Chondrocyte (in vitro differentiated cells): Measurements from ENCODE around the gene BMPER. TPM values are rescaled to one million over a fixed set of nuclear protein-coding genes. Genes with fewer than 3 reads are reported as not detected.

ENCODE experiments used
- DNase-seq: peaks from one replicate; pipeline ENCODE4 v3.0.0; 2021; ENCODE audit warnings: mixed read lengths, low spot score
- H3K27ac Mint-ChIP-seq: one replicate; pipeline ENCODE4 v1.8.0; 2021; ENCODE audit warnings: mild to moderate bottlenecking, moderate library complexity, mixed read lengths; ENCODE audit not compliant: unreplicated experiment
- H3K27me3 Mint-ChIP-seq: 2 replicates; pipeline ENCODE4 v1.8.0; 2021; ENCODE audit warnings: low read depth, mixed read lengths
- H3K36me3 Mint-ChIP-seq: 2 replicates; pipeline ENCODE4 v1.8.0; 2021; ENCODE audit warnings: low read depth, mixed read lengths
- H3K4me1 Mint-ChIP-seq: 2 replicates; pipeline ENCODE4 v1.8.0; 2021; ENCODE audit warnings: low read depth, mild to moderate bottlenecking, mixed read lengths
- H3K4me3 Mint-ChIP-seq: one replicate; pipeline ENCODE4 v1.8.0; 2021; ENCODE audit warnings: mild to moderate bottlenecking, moderate library complexity, mixed read lengths; ENCODE audit not compliant: unreplicated experiment
- H3K9me3 Mint-ChIP-seq: 2 replicates; pipeline ENCODE4 v1.8.0; 2021; ENCODE audit warnings: low read depth, mixed read lengths
- total RNA-seq: library from RNA; stranded (reverse); gene quantifications from 3 replicates; pipeline ENCODE4 v1.2.1, GENCODE V29; 2021
- TF ChIP-seq, protein P1 (sequence below): fragments of 200-600 bp; sonication (generic); IDR thresholded peaks from 2 replicates; pipeline ENCODE4 v1.5.0; 2021; ENCODE audit warnings: antibody characterized with exemption, mild to moderate bottlenecking, moderate library complexity

Gene BMPER
- total RNA-seq, 1 donor from 2014 or later, result 0.30 TPM

GRCh38 chr7:34160261-34160752, 255.0 kb downstream of the BMPER start:
- H3K27me3 Mint-ChIP-seq, result no peaks in the 10 kb centered on the region
- H3K9me3 Mint-ChIP-seq, result peaks cover 1% of the 10 kb centered on the region
- H3K27ac Mint-ChIP-seq, result no peak overlapping the region
- no peaks in the 10 kb centered on the region for H3K36me3 Mint-ChIP-seq
- TF ChIP-seq, protein P1, sequence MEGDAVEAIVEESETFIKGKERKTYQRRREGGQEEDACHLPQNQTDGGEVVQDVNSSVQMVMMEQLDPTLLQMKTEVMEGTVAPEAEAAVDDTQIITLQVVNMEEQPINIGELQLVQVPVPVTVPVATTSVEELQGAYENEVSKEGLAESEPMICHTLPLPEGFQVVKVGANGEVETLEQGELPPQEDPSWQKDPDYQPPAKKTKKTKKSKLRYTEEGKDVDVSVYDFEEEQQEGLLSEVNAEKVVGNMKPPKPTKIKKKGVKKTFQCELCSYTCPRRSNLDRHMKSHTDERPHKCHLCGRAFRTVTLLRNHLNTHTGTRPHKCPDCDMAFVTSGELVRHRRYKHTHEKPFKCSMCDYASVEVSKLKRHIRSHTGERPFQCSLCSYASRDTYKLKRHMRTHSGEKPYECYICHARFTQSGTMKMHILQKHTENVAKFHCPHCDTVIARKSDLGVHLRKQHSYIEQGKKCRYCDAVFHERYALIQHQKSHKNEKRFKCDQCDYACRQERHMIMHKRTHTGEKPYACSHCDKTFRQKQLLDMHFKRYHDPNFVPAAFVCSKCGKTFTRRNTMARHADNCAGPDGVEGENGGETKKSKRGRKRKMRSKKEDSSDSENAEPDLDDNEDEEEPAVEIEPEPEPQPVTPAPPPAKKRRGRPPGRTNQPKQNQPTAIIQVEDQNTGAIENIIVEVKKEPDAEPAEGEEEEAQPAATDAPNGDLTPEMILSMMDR, result no peak
- H3K4me1 Mint-ChIP-seq, result no peaks in the 10 kb centered on the region
- H3K4me3 Mint-ChIP-seq, result no peak overlapping the region
- no peak for DNase-seq

DNA sequence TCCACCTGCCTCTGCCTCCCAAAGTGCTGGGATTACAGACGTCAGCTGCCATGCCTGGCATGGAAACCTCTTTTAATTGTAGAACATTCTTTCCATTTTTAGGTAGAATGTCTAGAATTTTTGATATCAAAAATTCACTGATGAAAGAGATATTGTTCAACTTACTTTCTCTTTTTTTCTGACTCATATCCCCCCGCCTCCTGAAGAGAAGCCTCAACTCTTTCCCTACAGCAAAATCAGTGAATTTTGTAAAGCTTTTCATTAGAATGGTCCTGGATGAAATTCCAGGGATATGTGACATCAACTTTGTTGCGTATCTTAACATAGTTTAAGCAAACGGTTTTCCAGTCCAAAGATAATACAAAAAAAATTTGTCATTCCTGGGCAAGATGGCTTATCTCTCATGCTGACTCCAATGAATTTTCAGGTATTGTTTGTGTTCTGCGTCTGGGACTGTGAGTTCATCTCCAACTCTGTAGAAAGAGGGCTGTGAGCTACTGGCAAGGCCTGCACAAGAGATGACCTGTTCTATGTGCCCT, 256.8 kb downstream of the BMPER start:
- TF ChIP-seq, protein P1, result no peak
- Mint-ChIP-seq H3K4me1 (no peaks in the 10 kb centered on the region), H3K36me3 (no peaks in the 10 kb centered on the region), H3K4me3 (no peak overlapping the region), H3K9me3 (no peaks in the 10 kb centered on the region), H3K27me3 (no peaks in the 10 kb centered on the region), H3K27ac (no peak overlapping the region)
- DNase-seq, result no peak

GRCh38 chr7:34162677-34163076, 257.3 kb downstream of the BMPER start:
- Mint-ChIP-seq H3K9me3 (no peaks in the 10 kb centered on the region), H3K27ac (no peak overlapping the region), H3K36me3 (no peaks in the 10 kb centered on the region), H3K27me3 (no peaks in the 10 kb centered on the region), H3K4me3 (no peak overlapping the region), H3K4me1 (no peaks in the 10 kb centered on the region)
- TF ChIP-seq, protein P1, result no peak
- DNase-seq, result no peak

DNA sequence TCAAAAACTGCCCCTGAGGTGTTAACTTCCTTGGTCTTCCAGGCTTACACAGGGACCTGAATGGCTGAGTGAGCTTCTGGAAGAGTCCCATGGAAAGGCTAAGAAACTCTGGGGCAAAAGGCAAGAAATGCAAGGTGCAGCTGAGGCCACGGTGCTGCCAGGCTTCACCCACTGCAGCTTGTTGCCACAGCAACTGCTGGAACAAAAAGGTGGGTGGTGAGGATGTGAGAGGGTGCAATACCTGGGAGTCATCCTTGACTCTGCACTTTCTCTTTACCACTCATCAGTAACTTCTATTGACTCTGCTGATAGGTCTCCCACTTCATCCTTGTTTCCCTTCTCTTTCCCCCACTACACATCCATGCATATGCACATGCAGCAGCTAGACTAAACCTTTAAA, 258.6 kb downstream of the BMPER start:
- Mint-ChIP-seq H3K4me3 (no peak overlapping the region), H3K36me3 (no peaks in the 10 kb centered on the region), H3K27ac (no peak overlapping the region), H3K9me3 (no peaks in the 10 kb centered on the region), H3K4me1 (no peaks in the 10 kb centered on the region), H3K27me3 (peaks cover 2% of the 10 kb centered on the region)
- no peak for DNase-seq
- TF ChIP-seq, protein P1, result no peak

GRCh38 chr7:34165466-34165865, 260.1 kb downstream of the BMPER start:
- no peak for DNase-seq
- TF ChIP-seq, protein P1, result no peak
- Mint-ChIP-seq H3K4me1 (no peaks in the 10 kb centered on the region), H3K36me3 (no peaks in the 10 kb centered on the region), H3K27ac (no peak overlapping the region), H3K9me3 (no peaks in the 10 kb centered on the region), H3K4me3 (no peak overlapping the region), H3K27me3 (peaks cover 2% of the 10 kb centered on the region)
